Left hindlimb (tissue), 1 donor: Measurements from ENCODE around the gene WDSUB1.

Experiments used
- DNase-seq: peaks from one replicate; pipeline ENCODE4 v3.0.0-alpha.2; 2018

The WDSUB1 gene

DNA sequence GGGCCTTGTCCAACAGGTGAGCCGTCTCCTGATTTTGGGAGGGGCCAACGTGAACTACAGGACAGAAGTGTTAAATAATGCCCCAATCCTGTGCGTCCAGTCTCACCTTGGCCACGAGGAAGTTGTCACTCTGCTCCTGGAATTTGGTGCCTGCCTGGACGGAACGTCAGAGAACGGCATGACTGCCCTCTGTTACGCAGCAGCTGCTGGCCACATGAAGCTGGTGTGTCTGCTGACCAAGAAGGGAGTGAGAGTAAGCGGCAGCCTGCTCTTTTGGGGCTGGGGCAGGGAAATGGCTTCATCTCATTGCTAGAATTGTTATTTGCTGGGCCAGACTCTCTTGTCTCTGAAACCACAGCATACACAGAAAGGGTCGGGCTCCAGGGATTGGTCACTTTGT, 92.3 kb downstream of the WDSUB1 start:
- no peak for DNase-seq

- DNase-seq, result no peak
Measured at GRCh38 chr2:159193791-159194190, 92.7 kb downstream of the WDSUB1 start.

DNA sequence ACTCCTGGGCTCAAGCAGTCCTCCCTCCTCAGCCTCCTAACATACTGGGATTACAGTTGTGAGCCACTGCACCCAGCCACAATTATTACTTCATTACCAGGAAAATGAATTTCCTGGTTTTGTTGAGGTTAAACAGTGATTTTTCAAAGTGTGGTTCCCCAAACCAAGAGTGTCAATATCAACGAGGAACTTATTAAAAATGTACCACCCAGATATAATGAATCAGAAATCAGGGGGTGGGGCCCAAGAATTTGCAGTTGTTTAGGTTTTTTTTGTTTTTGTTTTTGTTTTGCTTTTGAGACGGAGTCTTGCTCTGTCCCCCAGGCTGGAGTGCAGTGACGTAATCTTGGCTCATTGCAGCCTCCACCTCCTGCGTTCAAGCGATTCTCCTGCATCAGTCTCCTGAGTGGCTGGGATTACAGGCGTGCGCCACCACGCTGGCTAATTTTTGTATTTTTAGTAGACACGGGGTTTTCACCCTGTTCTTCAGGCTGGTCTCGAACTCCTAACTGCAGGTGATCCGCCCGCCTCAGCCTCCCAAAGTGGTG, 94.1 kb downstream of the WDSUB1 start:
- DNase-seq, result no peak

DNA sequence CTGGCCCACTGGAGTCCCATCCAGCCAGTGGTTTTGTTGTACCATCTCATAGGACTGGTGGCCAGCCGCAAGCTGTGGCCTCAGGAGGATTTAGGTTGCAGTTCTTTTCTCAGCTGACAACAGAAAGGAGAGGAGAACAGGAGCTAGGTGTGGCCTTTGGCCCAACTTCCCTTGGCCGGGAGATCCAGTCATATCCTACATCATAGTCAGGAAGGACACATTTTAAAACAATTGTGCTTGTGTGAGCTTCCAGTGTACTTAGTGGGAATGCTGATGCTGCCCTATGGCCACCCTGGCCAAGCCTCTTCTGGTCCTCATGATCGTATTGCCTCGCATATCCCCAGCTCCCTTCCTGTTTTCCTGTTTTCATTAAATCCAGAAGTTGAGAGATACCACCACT, 98.1 kb downstream of the WDSUB1 start:
- no peak for DNase-seq

- DNase-seq, result no peak
Measured at GRCh38 chr2:159187106-159187505, 99.4 kb downstream of the WDSUB1 start.

DNA sequence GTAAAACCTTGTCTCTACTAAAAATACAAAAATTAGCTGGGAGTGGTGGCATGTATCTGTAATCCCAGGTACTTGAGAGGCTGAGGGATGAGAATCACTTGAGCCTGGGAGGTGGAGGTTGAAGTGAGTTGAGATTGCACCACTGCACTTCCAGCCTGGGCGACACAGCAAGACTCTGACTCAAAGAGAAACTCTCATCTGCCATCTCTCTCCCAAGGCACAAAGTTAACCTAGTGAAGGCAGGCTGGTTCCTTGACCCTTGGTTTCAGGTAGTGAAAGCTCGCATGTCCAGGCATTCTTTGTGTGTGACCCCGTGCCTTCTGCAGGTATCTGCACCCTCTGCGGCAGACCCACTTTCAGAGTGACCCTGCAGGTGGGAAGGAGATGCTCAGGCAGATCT, 100.0 kb downstream of the WDSUB1 start:
- DNase-seq, result no peak
